ENCODE results near the gene ADAMTS15. TPM values are rescaled to one million over a fixed set of nuclear protein-coding genes. Genes with fewer than 3 reads are reported as not detected.

Gene ADAMTS15
- total and polyA plus RNA-seq, 10 of the 15 experiments (the other 5 are each of a cell fraction or from before 2014, with no cell fraction given) = not detected

GRCh38 chr11:130477586-130478203 lies 29.2 kb downstream of the ADAMTS15 start:
- Histone ChIP-seq H3K36me3 (ENCODE audit: control insufficient read depth in 2 of 2, insufficient read depth in 2 of 2, low read length in 1 of 2) (no peaks in the 10 kb centered on the region), H3K9ac (ENCODE audit: control insufficient read depth, insufficient read depth, low read length) (no peak overlapping the region), H3K79me2 (ENCODE audit: control insufficient read depth, insufficient read depth, low read length) (no peaks in the 10 kb centered on the region), H3K4me1 (ENCODE audit: control insufficient read depth, insufficient read depth, low read length) (no peaks in the 10 kb centered on the region), H3K4me2 (ENCODE audit: control insufficient read depth, insufficient read depth) (no peak overlapping the region), H3K9me3 (replicated peaks; ENCODE audit: control insufficient read depth, insufficient read depth, low read length) (no peaks in the 10 kb centered on the region), H4K20me1 (ENCODE audit: control insufficient read depth, insufficient read depth) (no peaks in the 10 kb centered on the region), H2AFZ (ENCODE audit: control insufficient read depth, low read depth, low read length) (no peak overlapping the region), H3K27me3 (replicated peaks in 1 of 2; ENCODE audit: control insufficient read depth in 2 of 2, insufficient read depth in 2 of 2, low read length in 1 of 2) (peaks cover 0 to 5% of the 10 kb centered on the region in 2 experiments; a peak in 1 of 4 replicates), H3K27ac (ENCODE audit: control insufficient read depth, insufficient read depth) (no peak overlapping the region), H3K4me3 (no peak overlapping the region)
- 26% methylated on average over 6 of the region's 6 CpGs for WGBS (ENCODE audit: insufficient coverage, insufficient replicate concordance, low lambda C conversion rate, missing lambda C conversion rate)
- intact Hi-C loops (cut with micrococcal nuclease; ENCODE audit: unreplicated experiment) (no loop called here), in situ Hi-C loops (cut with MboI) (no loop called here)
- SMC1A ChIA-PET (ENCODE audit: uncharacterized antibody, unreplicated experiment) = no interaction called here
- POLR2A ChIA-PET = interaction anchor here (0.5 kb wide), 1 partner anchor 17 kb away, joined by 6 read pairs; no protein-coding TSS in a partner anchor
- FAIRE-seq (no peak), ATAC-seq (no peak), DNase-seq (ENCODE audit: low read depth, low spot score) (no peak)
- RAD21 ChIA-PET (ENCODE audit: unreplicated experiment) = no interaction called here
- TF ChIP-seq POLR2A (IDR thresholded peaks at IDR 0.05; ENCODE audit: low read depth, low read length) = no peak
- no peak for TF ChIP-seq EZH2 (IDR thresholded peaks at IDR 0.05; ENCODE audit: borderline replicate concordance, control insufficient read depth, low read depth, low read length)
- no peak for TF ChIP-seq BHLHE40 (IDR thresholded peaks at IDR 0.05; ENCODE audit: borderline replicate concordance in 1 of 2, low read depth in 2 of 2, low read length in 1 of 2)
- TF ChIP-seq, protein P1, sequence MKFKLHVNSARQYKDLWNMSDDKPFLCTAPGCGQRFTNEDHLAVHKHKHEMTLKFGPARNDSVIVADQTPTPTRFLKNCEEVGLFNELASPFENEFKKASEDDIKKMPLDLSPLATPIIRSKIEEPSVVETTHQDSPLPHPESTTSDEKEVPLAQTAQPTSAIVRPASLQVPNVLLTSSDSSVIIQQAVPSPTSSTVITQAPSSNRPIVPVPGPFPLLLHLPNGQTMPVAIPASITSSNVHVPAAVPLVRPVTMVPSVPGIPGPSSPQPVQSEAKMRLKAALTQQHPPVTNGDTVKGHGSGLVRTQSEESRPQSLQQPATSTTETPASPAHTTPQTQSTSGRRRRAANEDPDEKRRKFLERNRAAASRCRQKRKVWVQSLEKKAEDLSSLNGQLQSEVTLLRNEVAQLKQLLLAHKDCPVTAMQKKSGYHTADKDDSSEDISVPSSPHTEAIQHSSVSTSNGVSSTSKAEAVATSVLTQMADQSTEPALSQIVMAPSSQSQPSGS (IDR thresholded peaks at IDR 0.05; ENCODE audit: low read length) = no peak
- CTCF ChIA-PET = no interaction called here
- BruUV-seq (replicated peaks) = no TSS peak

DNA sequence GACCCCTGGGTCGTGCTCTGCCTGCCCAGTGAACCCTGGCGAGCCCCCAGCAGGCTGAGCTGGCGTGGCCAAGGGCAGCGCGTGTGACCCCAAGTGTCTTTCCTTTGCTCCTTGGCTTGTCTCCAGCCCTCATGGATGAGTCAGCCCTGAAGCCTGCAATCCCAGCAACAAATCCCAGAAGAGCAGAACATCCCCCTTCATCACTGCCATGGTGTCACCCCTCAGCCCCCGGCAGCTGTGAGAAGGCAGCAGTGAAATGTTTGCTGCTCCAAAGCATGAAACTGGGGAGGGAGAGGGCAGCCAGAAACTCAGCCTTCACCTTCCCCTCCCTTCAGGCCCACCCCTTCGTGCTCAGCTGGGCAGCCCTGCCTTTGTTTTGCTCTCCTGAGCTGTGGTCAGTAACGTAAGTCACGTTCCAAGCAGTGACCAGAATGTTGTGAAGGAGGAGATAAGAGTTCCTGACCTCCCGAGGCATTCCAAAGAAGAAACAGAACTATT lies 29.8 kb downstream of the ADAMTS15 start:
- H3K9me3 ChIP-seq (replicated peaks; ENCODE audit: control insufficient read depth, insufficient read depth, low read length) = no peaks in the 10 kb centered on the region
- no peak overlapping the region for H3K9ac ChIP-seq (ENCODE audit: control insufficient read depth, insufficient read depth, low read length)
- ATAC-seq (no peak), DNase-seq (ENCODE audit: low read depth, low spot score) (no peak), FAIRE-seq (no peak)
- H3K27ac ChIP-seq (ENCODE audit: control insufficient read depth, insufficient read depth) = no peak overlapping the region
- ChIA-PET CTCF (no interaction called here), SMC1A (ENCODE audit: uncharacterized antibody, unreplicated experiment) (no interaction called here), POLR2A (no interaction called here), RAD21 (ENCODE audit: unreplicated experiment) (no interaction called here)
- no peaks in the 10 kb centered on the region for H3K36me3 ChIP-seq (ENCODE audit: control insufficient read depth in 2 of 2, insufficient read depth in 2 of 2, low read length in 1 of 2)
- peaks cover 0 to 5% of the 10 kb centered on the region in 2 experiments; a peak in 1 of 4 replicates for H3K27me3 ChIP-seq (replicated peaks in 1 of 2; ENCODE audit: control insufficient read depth in 2 of 2, insufficient read depth in 2 of 2, low read length in 1 of 2)
- in situ Hi-C loops (cut with MboI) = no loop called here
- intact Hi-C loops (cut with micrococcal nuclease; ENCODE audit: unreplicated experiment) = no loop called here
- H2AFZ ChIP-seq (ENCODE audit: control insufficient read depth, low read depth, low read length) = no peak overlapping the region
- H3K79me2 ChIP-seq (ENCODE audit: control insufficient read depth, insufficient read depth, low read length) = no peaks in the 10 kb centered on the region
- H3K4me1 ChIP-seq (ENCODE audit: control insufficient read depth, insufficient read depth, low read length) = no peaks in the 10 kb centered on the region
- no peak overlapping the region for H3K4me2 ChIP-seq (ENCODE audit: control insufficient read depth, insufficient read depth)
- no peak for TF ChIP-seq IRF4 (IDR thresholded peaks at IDR 0.05; ENCODE audit: low read depth, low read length)
- no peaks in the 10 kb centered on the region for H4K20me1 ChIP-seq (ENCODE audit: control insufficient read depth, insufficient read depth)
- BruUV-seq (replicated peaks) = no TSS peak
- 24% methylated on average over 9 of the region's 10 CpGs for WGBS (ENCODE audit: insufficient coverage, insufficient replicate concordance, low lambda C conversion rate, missing lambda C conversion rate)
- no peak overlapping the region for H3K4me3 ChIP-seq
